Measurements from ENCODE around the gene EXOC3. TPM values are rescaled to one million over a fixed set of nuclear protein-coding genes. Genes with fewer than 3 reads are reported as not detected.

Gene EXOC3
- total RNA-seq, 1 donor from 2014 or later, result 23.8 TPM

DNA sequence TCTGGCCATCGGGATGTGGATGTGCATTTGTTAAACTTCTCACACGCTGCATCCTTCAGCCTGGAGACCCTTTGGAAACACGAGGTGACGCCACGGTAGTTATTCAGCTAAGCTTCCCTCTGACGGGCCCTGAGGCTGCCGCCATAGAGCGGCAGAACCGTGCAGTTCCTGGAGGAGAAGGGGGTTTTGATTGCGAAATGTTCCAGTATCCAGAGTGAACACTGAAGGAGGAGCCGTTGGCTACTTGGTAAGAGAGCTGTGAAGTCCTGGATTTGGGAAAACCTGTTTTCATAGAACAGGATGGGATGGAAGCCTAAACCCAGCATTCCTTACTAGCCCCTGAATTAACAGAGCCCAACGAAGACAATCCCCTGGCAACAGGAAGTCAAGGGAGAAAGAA, 23.0 kb upstream of the EXOC3 start:
- TF ChIP-seq, protein P1, sequence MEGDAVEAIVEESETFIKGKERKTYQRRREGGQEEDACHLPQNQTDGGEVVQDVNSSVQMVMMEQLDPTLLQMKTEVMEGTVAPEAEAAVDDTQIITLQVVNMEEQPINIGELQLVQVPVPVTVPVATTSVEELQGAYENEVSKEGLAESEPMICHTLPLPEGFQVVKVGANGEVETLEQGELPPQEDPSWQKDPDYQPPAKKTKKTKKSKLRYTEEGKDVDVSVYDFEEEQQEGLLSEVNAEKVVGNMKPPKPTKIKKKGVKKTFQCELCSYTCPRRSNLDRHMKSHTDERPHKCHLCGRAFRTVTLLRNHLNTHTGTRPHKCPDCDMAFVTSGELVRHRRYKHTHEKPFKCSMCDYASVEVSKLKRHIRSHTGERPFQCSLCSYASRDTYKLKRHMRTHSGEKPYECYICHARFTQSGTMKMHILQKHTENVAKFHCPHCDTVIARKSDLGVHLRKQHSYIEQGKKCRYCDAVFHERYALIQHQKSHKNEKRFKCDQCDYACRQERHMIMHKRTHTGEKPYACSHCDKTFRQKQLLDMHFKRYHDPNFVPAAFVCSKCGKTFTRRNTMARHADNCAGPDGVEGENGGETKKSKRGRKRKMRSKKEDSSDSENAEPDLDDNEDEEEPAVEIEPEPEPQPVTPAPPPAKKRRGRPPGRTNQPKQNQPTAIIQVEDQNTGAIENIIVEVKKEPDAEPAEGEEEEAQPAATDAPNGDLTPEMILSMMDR (conservative IDR thresholded peaks at IDR 0.05; ENCODE audit: low read depth, low read length), result no peak
- no peak for DNase-seq (ENCODE audit: low read depth)
- H3K4me3 ChIP-seq (ENCODE audit: low read depth, low read length), result no peak overlapping the region

DNA sequence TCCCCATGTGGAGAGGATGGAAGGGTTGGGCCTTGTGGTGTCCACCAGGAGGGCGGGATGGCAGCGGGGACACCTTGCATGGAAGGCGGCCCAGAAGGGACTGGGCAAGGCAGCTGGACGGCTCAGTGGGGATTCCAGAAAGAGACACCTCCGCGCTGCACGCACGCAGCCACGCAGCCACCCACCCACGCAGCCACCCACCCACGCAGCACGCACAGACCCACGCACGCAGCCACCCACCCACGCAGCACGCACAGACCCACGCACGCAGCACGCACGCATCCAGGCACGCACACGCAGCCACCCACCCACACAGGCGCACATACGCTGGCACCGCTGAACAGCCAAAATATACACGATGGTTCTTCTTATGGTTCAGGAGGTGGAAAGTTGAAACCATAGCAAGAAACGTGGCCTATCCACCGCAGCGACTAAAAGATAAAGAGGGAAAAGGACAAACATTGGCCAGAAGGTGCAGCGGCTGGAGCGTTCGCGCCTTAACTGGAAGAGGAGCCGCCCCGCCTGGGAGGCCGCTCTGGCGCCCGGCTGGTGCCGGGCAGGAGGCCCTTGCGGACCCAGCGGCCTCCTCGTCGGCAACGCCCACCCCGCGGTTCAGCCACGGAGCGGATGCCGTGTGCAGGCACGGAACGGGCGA, 22.2 kb upstream of the EXOC3 start:
- H3K4me3 ChIP-seq (ENCODE audit: low read depth, low read length), result no peak overlapping the region
- no peak for DNase-seq (ENCODE audit: low read depth)
- TF ChIP-seq, protein P1 (conservative IDR thresholded peaks at IDR 0.05; ENCODE audit: low read depth, low read length), result no peak

DNA sequence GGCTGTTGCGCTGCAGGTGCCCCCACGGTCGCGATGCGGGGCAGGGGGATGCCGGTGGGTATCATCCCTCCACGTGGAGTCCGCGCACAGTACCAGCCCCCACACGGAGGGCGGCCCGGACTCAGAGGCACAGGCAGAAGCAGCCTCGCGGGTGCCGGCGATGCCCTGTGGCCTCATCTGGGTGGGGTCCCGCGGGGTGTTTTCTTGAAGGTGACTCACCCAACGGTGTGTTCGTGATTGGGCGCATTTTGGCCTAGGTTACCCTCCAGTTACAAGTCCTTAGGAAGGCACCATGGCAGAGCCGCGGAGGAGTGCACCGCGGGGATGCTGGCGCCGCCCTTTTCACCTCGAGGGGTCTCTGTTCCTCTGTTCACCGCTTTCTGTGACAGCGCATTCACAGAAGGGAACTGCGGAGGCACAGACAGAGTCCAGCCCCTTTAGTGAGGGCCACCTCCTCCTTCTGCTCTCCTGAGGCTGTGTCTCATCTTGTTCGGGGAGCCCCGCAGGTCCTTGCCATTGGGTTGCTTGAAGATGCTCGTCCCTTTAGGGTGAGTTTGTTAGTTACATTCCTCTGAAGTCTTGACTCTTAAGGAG, 21.6 kb upstream of the EXOC3 start:
- TF ChIP-seq, protein P1 (conservative IDR thresholded peaks at IDR 0.05; ENCODE audit: low read depth, low read length), result no peak

GRCh38 chr5:421901-422300, 21.1 kb upstream of the EXOC3 start:
- no peak for DNase-seq (ENCODE audit: low read depth)
- TF ChIP-seq, protein P1 (conservative IDR thresholded peaks at IDR 0.05; ENCODE audit: low read depth, low read length), result no peak
- H3K4me3 ChIP-seq (ENCODE audit: low read depth, low read length), result no peak overlapping the region

More for the DNA sequence above, 21.6 kb upstream of the EXOC3 start:
- DNase-seq (ENCODE audit: low read depth), result no peak
- H3K4me3 ChIP-seq (ENCODE audit: low read depth, low read length), result no peak overlapping the region

DNA sequence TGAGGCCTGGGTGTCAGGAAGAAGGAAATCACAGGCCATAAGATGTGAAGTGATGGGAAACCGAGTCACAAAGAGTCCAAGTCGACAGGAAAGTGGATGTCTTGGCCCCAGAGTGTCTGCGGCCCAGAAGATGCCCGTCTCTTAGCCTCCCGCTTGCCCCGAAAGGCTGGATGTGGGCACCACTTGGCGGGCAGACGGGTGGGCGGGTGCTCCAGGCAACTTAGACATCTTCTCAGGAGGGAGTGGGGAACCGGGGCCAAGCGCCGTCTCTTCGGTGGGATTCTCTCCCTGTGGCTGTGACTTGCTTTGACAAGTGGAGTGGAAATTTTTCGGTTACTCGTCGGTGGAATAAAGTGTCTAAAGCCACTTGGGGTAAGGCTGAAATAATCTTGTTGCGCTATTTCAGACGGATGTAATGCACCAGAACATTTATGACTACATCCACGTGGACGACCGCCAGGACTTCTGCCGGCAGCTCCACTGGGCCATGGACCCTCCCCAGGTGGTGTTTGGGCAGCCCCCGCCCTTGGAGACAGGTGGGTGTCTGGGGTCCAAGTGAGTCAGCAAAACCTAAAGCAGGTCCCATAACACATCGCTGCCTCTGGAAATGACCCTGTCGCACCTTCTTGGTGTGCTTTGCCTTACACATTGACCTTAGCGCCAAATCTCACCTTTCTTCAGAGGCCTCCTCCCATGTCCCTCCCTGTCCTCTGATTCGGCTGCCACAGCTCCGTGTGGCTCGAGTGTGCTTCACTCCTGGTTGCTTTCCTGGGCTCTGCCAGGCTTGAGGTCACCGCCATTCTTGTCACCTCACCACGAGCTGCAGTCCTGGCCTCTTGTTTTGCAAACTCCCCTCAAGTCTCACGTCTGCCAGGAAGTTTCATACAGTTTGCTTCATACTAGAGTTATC, 20.4 kb upstream of the EXOC3 start:
- H3K4me3 ChIP-seq (ENCODE audit: low read depth, low read length), result no peak overlapping the region
- TF ChIP-seq, protein P1 (conservative IDR thresholded peaks at IDR 0.05; ENCODE audit: low read depth, low read length), result no peak
- DNase-seq (ENCODE audit: low read depth), result no peak

DNA sequence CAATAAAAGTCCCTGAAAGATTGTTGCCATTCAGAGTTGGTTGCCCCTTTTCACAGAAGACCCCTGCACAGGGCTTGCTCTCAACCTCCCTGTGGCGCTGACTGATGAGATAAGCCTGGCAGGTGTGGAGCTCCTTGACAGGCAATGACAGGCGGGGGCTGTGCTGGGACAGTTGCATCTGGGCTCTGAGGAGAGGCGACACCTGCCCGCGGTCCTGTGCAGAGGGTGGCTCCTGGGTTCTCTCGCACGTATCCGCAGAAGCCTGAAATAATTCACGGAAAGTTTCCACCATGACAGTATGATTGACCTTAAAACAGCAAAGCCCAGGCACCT, 19.8 kb upstream of the EXOC3 start:
- no peak for DNase-seq (ENCODE audit: low read depth)
- no peak overlapping the region for H3K4me3 ChIP-seq (ENCODE audit: low read depth, low read length)
- TF ChIP-seq, protein P1 (conservative IDR thresholded peaks at IDR 0.05; ENCODE audit: low read depth, low read length), result no peak

Data from epithelial cell of proximal tubule (primary cell).